Endothelial cell (in vitro differentiated cells): ENCODE measurements around the gene SELENOF. TPM values are rescaled to one million over a fixed set of nuclear protein-coding genes. Genes with fewer than 3 reads are reported as not detected.

ENCODE experiments used
- DNase-seq: peaks from one replicate; pipeline ENCODE4 v3.0.0; 2021; ENCODE audit warnings: low spot score
- H3K27ac Mint-ChIP-seq: one replicate; pipeline ENCODE4 v1.8.0; 2021; ENCODE audit warnings: mixed read lengths, inconsistent platforms; ENCODE audit not compliant: unreplicated experiment
- H3K27me3 Mint-ChIP-seq: one replicate; pipeline ENCODE4 v1.8.0; 2021; ENCODE audit warnings: mild to moderate bottlenecking, moderate library complexity, mixed read lengths, inconsistent platforms; ENCODE audit not compliant: unreplicated experiment
- H3K36me3 Mint-ChIP-seq: one replicate; pipeline ENCODE4 v1.8.0; 2021; ENCODE audit warnings: mild to moderate bottlenecking, low read depth, mixed read lengths, inconsistent platforms; ENCODE audit not compliant: unreplicated experiment
- H3K4me1 Mint-ChIP-seq: one replicate; pipeline ENCODE4 v1.8.0; 2021; ENCODE audit warnings: mild to moderate bottlenecking, mixed read lengths, inconsistent platforms; ENCODE audit not compliant: unreplicated experiment
- H3K4me3 Mint-ChIP-seq: one replicate; pipeline ENCODE4 v1.8.0; 2021; ENCODE audit warnings: mild to moderate bottlenecking, mixed read lengths, inconsistent platforms; ENCODE audit not compliant: unreplicated experiment
- H3K9me3 Mint-ChIP-seq: one replicate; pipeline ENCODE4 v1.8.0; 2021; ENCODE audit warnings: mixed read lengths, inconsistent platforms; ENCODE audit not compliant: unreplicated experiment
- CTCF ChIP-seq: fragments of 200-600 bp; sonication (generic); IDR thresholded peaks from one replicate; pipeline ENCODE4 v1.5.0; 2021; ENCODE audit warnings: antibody characterized with exemption; ENCODE audit not compliant: unreplicated experiment
- total RNA-seq: library from RNA; stranded (reverse); fragmentation: NEBNext Ultra II Directional; extraction: Animal tissue kit (Norgen Biotek cat#: 25700); gene quantifications from one replicate; pipeline ENCODE4 v1.2.1, GENCODE V29; 2021; ENCODE audit not compliant: unreplicated experiment

Gene SELENOF
- total RNA-seq, 1 donor from 2014 or later: 131 TPM

- H3K36me3 Mint-ChIP-seq: no peaks in the 10 kb centered on the region
- no peaks in the 10 kb centered on the region for H3K9me3 Mint-ChIP-seq
- no peak overlapping the region for H3K27ac Mint-ChIP-seq
Measured at GRCh38 chr1:86854352-86854751, 59.6 kb downstream of the SELENOF start.

DNA sequence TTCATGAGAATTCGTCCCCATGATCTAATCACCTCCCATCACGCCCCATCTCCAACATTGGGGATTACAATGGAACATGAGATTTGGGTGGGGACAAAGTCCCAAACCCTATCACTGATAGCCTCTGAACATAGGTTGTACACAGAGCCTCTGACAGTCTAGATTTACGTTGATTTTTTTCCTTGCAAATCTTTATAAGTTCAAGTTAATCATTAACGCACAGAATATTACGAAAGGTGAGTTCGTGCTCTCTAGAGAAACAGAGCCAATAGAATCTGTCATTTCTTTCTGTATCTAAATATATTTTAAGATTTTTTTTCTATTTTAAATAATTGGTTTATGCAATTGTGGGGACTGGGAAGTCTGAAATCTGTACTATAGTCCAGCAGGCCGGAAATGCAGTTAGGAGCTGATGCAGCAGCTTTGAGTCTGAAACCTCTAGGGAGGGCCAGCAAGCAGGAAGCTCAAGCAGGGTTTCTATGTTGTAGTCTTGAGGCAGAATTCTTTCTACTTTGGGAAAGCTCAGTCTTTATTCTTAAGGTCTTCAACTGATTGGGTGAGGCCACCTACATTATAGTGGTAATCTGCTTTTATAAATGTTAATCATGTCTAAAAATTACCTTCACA, 61.0 kb downstream of the SELENOF start:
- no peak for TF ChIP-seq CTCF
- Mint-ChIP-seq H3K27me3 (peaks cover 2% of the 10 kb centered on the region), H3K9me3 (no peaks in the 10 kb centered on the region), H3K36me3 (no peaks in the 10 kb centered on the region), H3K4me3 (no peak overlapping the region), H3K27ac (no peak overlapping the region), H3K4me1 (no peaks in the 10 kb centered on the region)
- DNase-seq: no peak

More at GRCh38 chr1:86854352-86854751, 59.6 kb downstream of the SELENOF start:
- Mint-ChIP-seq H3K4me3 (no peak overlapping the region), H3K27me3 (no peaks in the 10 kb centered on the region), H3K4me1 (no peaks in the 10 kb centered on the region)
- TF ChIP-seq CTCF: no peak
- no peak for DNase-seq

GRCh38 chr1:86852289-86852688, 61.6 kb downstream of the SELENOF start:
- TF ChIP-seq CTCF: no peak
- H3K4me3 Mint-ChIP-seq: no peak overlapping the region
- peaks cover 2% of the 10 kb centered on the region for H3K27me3 Mint-ChIP-seq
- no peaks in the 10 kb centered on the region for H3K9me3 Mint-ChIP-seq
- H3K4me1 Mint-ChIP-seq: no peaks in the 10 kb centered on the region
- DNase-seq: no peak
- no peaks in the 10 kb centered on the region for H3K36me3 Mint-ChIP-seq
- H3K27ac Mint-ChIP-seq: no peak overlapping the region

- Mint-ChIP-seq H3K9me3 (no peaks in the 10 kb centered on the region), H3K4me3 (no peak overlapping the region), H3K27me3 (peaks cover 2% of the 10 kb centered on the region), H3K4me1 (no peaks in the 10 kb centered on the region), H3K27ac (no peak overlapping the region), H3K36me3 (no peaks in the 10 kb centered on the region)
- TF ChIP-seq CTCF: no peak
- no peak for DNase-seq
Measured at GRCh38 chr1:86849756-86850155, 64.2 kb downstream of the SELENOF start.

DNA sequence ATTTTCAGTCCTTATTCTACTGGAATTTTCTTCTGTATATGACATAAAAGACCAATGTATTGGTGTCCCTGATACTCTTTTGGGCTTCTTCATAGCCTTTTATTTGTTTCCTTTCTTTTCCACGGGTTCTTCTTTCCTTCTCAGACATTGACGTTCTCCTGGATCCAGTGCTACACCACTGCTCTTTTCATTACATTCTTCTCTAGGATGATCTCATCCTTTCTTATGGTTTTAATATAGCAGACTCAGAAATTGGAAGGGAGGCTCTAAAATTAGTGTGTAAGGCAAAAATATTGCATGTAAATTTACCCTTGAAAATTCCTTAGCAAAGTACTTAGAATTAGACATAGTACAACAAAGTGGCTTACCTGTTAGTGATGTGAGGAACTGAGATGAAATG, 65.3 kb downstream of the SELENOF start:
- no peak overlapping the region for H3K4me3 Mint-ChIP-seq
- peaks cover 2% of the 10 kb centered on the region for H3K27me3 Mint-ChIP-seq
- H3K36me3 Mint-ChIP-seq: no peaks in the 10 kb centered on the region
- no peak overlapping the region for H3K27ac Mint-ChIP-seq
- TF ChIP-seq CTCF: no peak
- no peaks in the 10 kb centered on the region for H3K4me1 Mint-ChIP-seq
- no peaks in the 10 kb centered on the region for H3K9me3 Mint-ChIP-seq
- DNase-seq: no peak
